IMR-90 (cell line): ENCODE data around the gene TMED3. TPM values are rescaled to one million over a fixed set of nuclear protein-coding genes. Genes with fewer than 3 reads are reported as not detected.

Experiments
- ATAC-seq: fragments of 200-7000 bp; cut with Tn5 transposase; 2 replicates; pipeline ENCODE4 v1.9.1; 2020; ENCODE audit warnings: low read depth, mild to moderate bottlenecking, moderate library complexity
- BruUV-seq: library from RNA; stranded (reverse); fragments of 400-500 nt; replicated peaks from 2 replicates; lab custom pipeline; 2021; lab: Mats Ljungman, UMichigan
- CTCF ChIA-PET: fragments of 300-600 bp; formaldehyde crosslinking; extraction: SDS; loops from one replicate; lab custom pipeline; 2021; ENCODE audit warnings: antibody characterized with exemption; lab: Yijun Ruan, JAX
- POLR2A ChIA-PET: fragments of 300-600 bp; sonication (Branson Sonifier 250); formaldehyde crosslinking; loops from one replicate; lab custom pipeline; 2022; ENCODE audit warnings: antibody characterized with exemption; ENCODE audit not compliant: unreplicated experiment; lab: Charles Lee
- DNase-seq: peaks from one replicate; pipeline ENCODE4 v3.0.0; 2013
- H2AFZ ChIP-seq: replicated peaks from 2 replicates; pipeline ENCODE3; 2013; ENCODE audit warnings: low read length, mild to moderate bottlenecking; ENCODE audit not compliant: poor library complexity
- H2AK5ac ChIP-seq: 2 replicates; pipeline ENCODE4 v1.6.1; 2013; ENCODE audit warnings: low read depth, low read length, inconsistent platforms
- H2AK9ac ChIP-seq: replicated peaks from 2 replicates; pipeline ENCODE3; 2013; ENCODE audit warnings: mild to moderate bottlenecking, low read depth, low read length, moderate library complexity; ENCODE audit not compliant: poor library complexity
- H2BK120ac ChIP-seq: 2 replicates; pipeline ENCODE4 v1.6.1; 2013; ENCODE audit warnings: low read depth, low read length, inconsistent platforms
- H2BK15ac ChIP-seq: 3 replicates; pipeline ENCODE4 v1.6.1; 2013; ENCODE audit warnings: low read depth, low read length, inconsistent platforms
- H2BK20ac ChIP-seq: 2 replicates; pipeline ENCODE4 v1.6.1; 2013; ENCODE audit warnings: low read depth, mild to moderate bottlenecking, inconsistent platforms, low read length, moderate library complexity
- H2BK5ac ChIP-seq: 2 replicates; pipeline ENCODE4 v1.6.1; 2013; ENCODE audit warnings: mild to moderate bottlenecking, low read depth, low read length, inconsistent platforms; ENCODE audit not compliant: poor library complexity, severe bottlenecking
- H3K14ac ChIP-seq: replicated peaks from 2 replicates; pipeline ENCODE4 v1.6.1; 2013; ENCODE audit warnings: low read depth, low read length, inconsistent platforms
- H3K18ac ChIP-seq: 2 replicates; pipeline ENCODE4 v1.6.1; 2013; ENCODE audit warnings: low read depth, low read length, control low read depth
- H3K23ac ChIP-seq: 2 replicates; pipeline ENCODE4 v1.6.1; 2013; ENCODE audit warnings: low read depth, low read length, inconsistent platforms
- H3K27ac ChIP-seq: 2 replicates; pipeline ENCODE4 v1.5.1; 2013; ENCODE audit warnings: mild to moderate bottlenecking, control low read depth, low read length; ENCODE audit not compliant: insufficient read depth
- H3K27me3 ChIP-seq: 2 replicates; pipeline ENCODE4 v1.6.1; 2013; ENCODE audit warnings: low read length; ENCODE audit not compliant: control insufficient read depth, insufficient read depth
- H3K36me3 ChIP-seq: 2 replicates; pipeline ENCODE4 v1.6.1; 2013; ENCODE audit warnings: low read length, mixed read lengths; ENCODE audit not compliant: control insufficient read depth, insufficient read depth
- H3K4ac ChIP-seq: 2 replicates; pipeline ENCODE4 v1.6.1; 2013; ENCODE audit warnings: low read depth, low read length, inconsistent platforms
- H3K4me1 ChIP-seq: 2 replicates; pipeline ENCODE4 v1.6.1; 2013; ENCODE audit warnings: low read length, mixed read lengths; ENCODE audit not compliant: control insufficient read depth, insufficient read depth
- H3K4me2 ChIP-seq: 2 replicates; pipeline ENCODE4 v1.6.1; 2013; ENCODE audit warnings: low read depth, mild to moderate bottlenecking, control low read depth, low read length, moderate library complexity
- H3K4me3 ChIP-seq: 2 replicates; pipeline ENCODE4 v1.5.1; 2013; ENCODE audit warnings: low read depth, mild to moderate bottlenecking, control low read depth, low read length, moderate library complexity; ENCODE audit not compliant: insufficient read depth
- H3K56ac ChIP-seq: 2 replicates; pipeline ENCODE4 v1.6.1; 2013; ENCODE audit warnings: low read length, inconsistent platforms; ENCODE audit not compliant: insufficient read depth; ENCODE audit errors: extremely low read depth
- H3K79me1 ChIP-seq, 2 experiments: 2 replicates each; pipeline ENCODE4 v1.6.1; 2013; ENCODE audit warnings: low read length in 2 of 2, inconsistent platforms in 1 of 2, low read depth in 1 of 2
- H3K9ac ChIP-seq: 2 replicates; pipeline ENCODE4 v1.6.1; 2013; ENCODE audit warnings: low read depth, low read length, control low read depth
- H3K9me1 ChIP-seq: 2 replicates; pipeline ENCODE4 v1.6.1; 2013; ENCODE audit warnings: low read length, inconsistent platforms; ENCODE audit not compliant: insufficient read depth
- H3K9me3 ChIP-seq: 2 replicates; pipeline ENCODE4 v1.6.1; 2013; ENCODE audit warnings: low read length; ENCODE audit not compliant: control insufficient read depth, insufficient read depth
- H4K20me1 ChIP-seq: 2 replicates; pipeline ENCODE4 v1.6.1; 2013; ENCODE audit warnings: low read length, inconsistent platforms; ENCODE audit not compliant: insufficient read depth
- H4K5ac ChIP-seq: 2 replicates; pipeline ENCODE4 v1.6.1; 2013; ENCODE audit warnings: mild to moderate bottlenecking, low read depth, low read length, control low read depth
- H4K8ac ChIP-seq, 2 experiments: 2 replicates each; pipeline ENCODE4 v1.6.1; 2013; ENCODE audit warnings: low read depth in 2 of 2, low read length in 2 of 2, control low read depth in 1 of 2, inconsistent platforms in 1 of 2
- H4K91ac ChIP-seq: 2 replicates; pipeline ENCODE4 v1.6.1; 2013; ENCODE audit warnings: low read depth, low read length, inconsistent platforms; ENCODE audit not compliant: insufficient read depth
- BHLHE40 ChIP-seq: fragments of 150-350 bp; IDR thresholded peaks from 2 replicates; pipeline ENCODE4 v1.6.1; 2016; ENCODE audit warnings: mild to moderate bottlenecking, low read depth, low read length
- MXI1 ChIP-seq: IDR thresholded peaks from 2 replicates; pipeline ENCODE4 v1.6.1; 2012; ENCODE audit warnings: low read depth, mild to moderate bottlenecking, low read length, moderate library complexity, borderline replicate concordance
- WGBS, 2 experiments: methylation state at CpG; one replicate each; pipeline versions ENCODE4 v1.1.5 to v1.1.7; 2013; ENCODE audit warnings: missing lambda C conversion rate in 2 of 2; ENCODE audit not compliant: insufficient read length in 1 of 2; ENCODE audit errors: extremely low coverage in 2 of 2; 5-methylcytosine and 5-hydroxymethylcytosine counted together
- dilution Hi-C: fragments of 300-500 bp; cut with HindIII; formaldehyde crosslinking; loops from one replicate; pipeline ENCODE4 v1.14.3; 2018; ENCODE audit warnings: low sequenced_read_pairs; ENCODE audit not compliant: unreplicated experiment
- in situ Hi-C: fragments of 300-500 bp; cut with MboI; formaldehyde crosslinking; loops from 3 replicates; pipeline ENCODE4 v1.14.3; 2019; ENCODE audit warnings: low sequenced_read_pairs, inconsistent platforms, mixed read lengths
- intact Hi-C: fragments of 100-400 bp; cut with micrococcal nuclease; formaldehyde crosslinking; loops from 2 replicates; pipeline ENCODE4 v1.10.0; 2022
- polyA plus RNA-seq, 3 experiments: library from polyadenylated mRNA; depleted of rRNA; stranded (reverse); fragments of >200 nt; gene quantifications; 2 replicates each; pipeline ENCODE4 v1.2.3, GENCODE V29; 2012; ENCODE audit warnings: low replicate concordance in 1 of 3
- total RNA-seq: library from RNA; depleted of rRNA; stranded (reverse); fragments of >200 nt; gene quantifications from 2 replicates; pipeline ENCODE4 v1.2.3, GENCODE V29; 2012

TMED3 gene
- total and polyA plus RNA-seq, 2 of the 4 experiments (the other 2 are of a cell fraction) = 170 to 237 TPM

DNA sequence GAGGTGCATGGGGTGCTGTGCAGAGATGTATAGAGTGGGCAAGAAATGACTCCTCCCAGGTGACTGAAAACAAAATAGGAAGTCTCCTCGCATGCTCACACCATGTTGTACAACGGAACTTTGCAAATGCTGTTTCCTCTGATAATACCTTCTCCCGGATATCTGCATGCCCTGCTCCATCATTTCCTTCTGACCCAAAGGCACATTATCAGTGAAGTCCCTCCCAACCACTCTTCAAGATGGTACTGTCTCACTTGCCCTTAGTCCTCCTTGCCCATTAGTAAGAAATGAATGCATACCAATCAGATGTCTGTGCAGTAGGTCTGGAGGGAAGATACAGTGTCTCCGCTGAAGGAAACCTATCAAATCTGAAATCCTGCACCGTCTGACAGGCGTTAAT lies 12.0 kb downstream of the TMED3 start:
- BruUV-seq = no TSS peak

More for the DNA sequence above, 12.0 kb downstream of the TMED3 start:
- Histone ChIP-seq H4K20me1 (peaks cover 30% of the 10 kb centered on the region), H3K4me3 (no peak overlapping the region), H3K9ac (no peak overlapping the region), H3K56ac (no peak overlapping the region), H3K18ac (no peak overlapping the region), H3K4me2 (no peak overlapping the region), H2AK5ac (no peak overlapping the region), H3K9me1 (peaks cover 10% of the 10 kb centered on the region), H2BK20ac (no peak overlapping the region), H2AK9ac (no peak overlapping the region), H4K91ac (no peak overlapping the region), H4K5ac (no peak overlapping the region), H3K27me3 (no peaks in the 10 kb centered on the region), H2BK120ac (no peak overlapping the region), H3K36me3 (peaks cover 52% of the 10 kb centered on the region), H3K4me1 (no peaks in the 10 kb centered on the region), H2BK5ac (no peak overlapping the region), H3K79me1 (peaks cover 35 to 51% of the 10 kb centered on the region in 2 experiments), H2AFZ (no peak overlapping the region), H3K27ac (no peak overlapping the region), H2BK15ac (no peak overlapping the region), H3K9me3 (no peaks in the 10 kb centered on the region), H3K23ac (no peak overlapping the region), H4K8ac (no peak overlapping the region), H3K4ac (no peak overlapping the region), H3K14ac (no peak overlapping the region)
- ChIA-PET POLR2A (no interaction called here), CTCF (no interaction called here)
- dilution Hi-C loops = no loop called here
- intact Hi-C loops = no loop called here
- TF ChIP-seq MXI1 (no peak), BHLHE40 (no peak)
- in situ Hi-C loops = no loop called here
- ATAC-seq = no peak
- no peak for DNase-seq
- no CpG with 5 or more reads among the region's 6 CpGs for WGBS, 2 experiments
